Gastrocnemius medialis (tissue), 4 donors: ENCODE data around the gene GSTT2. TPM values are rescaled to one million over a fixed set of nuclear protein-coding genes. Genes with fewer than 3 reads are reported as not detected.
"Not testable (repeated sequence)": the region's sequence is repeated elsewhere in the genome, so short reads cannot be mapped to it uniquely, and the experiment has no call there.

ENCODE experiments used
- ATAC-seq, 2 donors: fragments of 150-250 bp; one replicate each; pipeline ENCODE4 v1.9.1; 2016
- DNase-seq, 2 donors: peaks; one replicate each; pipeline ENCODE4 v3.0.0-alpha.2; 2019
- H3K27ac ChIP-seq, 4 donors: fragments of 200-600 bp; sonication (generic); 1 replicate in 1 of 4; 2 replicates in 3 of 4; pipeline ENCODE4 v1.5.1; 2016 to 2018; ENCODE audit warnings: mild to moderate bottlenecking in 2 of 4, moderate library complexity in 1 of 4
- H3K27me3 ChIP-seq, 3 donors: fragments of 200-600 bp; sonication (generic) in 2 of 3; 1 replicate in 1 of 3; 2 replicates in 2 of 3; pipeline versions ENCODE4 v1.5.1 to v1.6.0; 2016 to 2019; ENCODE audit warnings: mild to moderate bottlenecking in 1 of 3, moderate library complexity in 1 of 3
- H3K36me3 ChIP-seq, 2 donors: fragments of 200-600 bp; sonication (generic) in 1 of 2; one replicate each; pipeline ENCODE4 v1.5.1; 2017 to 2018
- H3K4me1 ChIP-seq, 2 donors: fragments of 200-600 bp; sonication (generic) in 1 of 2; one replicate each; pipeline ENCODE4 v1.5.1; 2016 to 2017; ENCODE audit warnings: mild to moderate bottlenecking in 2 of 2
- H3K4me3 ChIP-seq, 4 donors: fragments of 200-600 bp; sonication (generic) in 3 of 4; 1 replicate in 1 of 4; 2 replicates in 3 of 4; pipeline ENCODE4 v1.5.1; 2016 to 2019; ENCODE audit warnings: mild to moderate bottlenecking in 2 of 4
- H3K9me3 ChIP-seq, 3 donors: fragments of 200-600 bp; sonication (generic) in 2 of 3; 1 replicate in 1 of 3; 2 replicates in 2 of 3; pipeline ENCODE4 v1.5.1; 2016 to 2019
- CTCF ChIP-seq, 5 experiments: fragments of 450-650 bp in 3 of 5; fragments of 200-600 bp in 2 of 5; sonication (generic) in 2 of 5; IDR thresholded peaks in 4 of 5; conservative IDR thresholded peaks in 1 of 5; 1 replicate in 4 of 5; 2 replicates in 1 of 5; pipeline ENCODE4 v1.5.1; 2016 to 2019; ENCODE audit warnings: antibody characterized with exemption in 5 of 5, mild to moderate bottlenecking in 3 of 5, moderate library complexity in 3 of 5
- POLR2A ChIP-seq, 2 donors: fragments of 450-650 bp; IDR thresholded peaks; one replicate each; pipeline ENCODE4 v1.6.1; 2017; ENCODE audit warnings: antibody characterized with exemption in 2 of 2, mild to moderate bottlenecking in 2 of 2, moderate library complexity in 2 of 2
- in situ Hi-C, 4 donors: fragments of 200-750 bp; cut with MboI; loops; one replicate each; pipeline versions ENCODE4 v1.15.0 to v1.8.0; 2017; ENCODE audit warnings: low sequenced_read_pairs in 4 of 4
- intact Hi-C: fragments of 100-400 bp; cut with DNase I; formaldehyde crosslinking; loops from one replicate; pipeline ENCODE4 v1.15.1; 2023; ENCODE audit warnings: low total_unique reads
- total RNA-seq, 4 donors: library from RNA; depleted of rRNA; stranded (reverse); fragments of >200 nt; gene quantifications; one replicate each; pipeline versions ENCODE4 v1.1.0 to v1.2.3, GENCODE V29; 2016

The GSTT2 gene
- 1 to 10 TPM in 1 of 4 donors, not detected in 3; 1.6 TPM for total RNA-seq

DNA sequence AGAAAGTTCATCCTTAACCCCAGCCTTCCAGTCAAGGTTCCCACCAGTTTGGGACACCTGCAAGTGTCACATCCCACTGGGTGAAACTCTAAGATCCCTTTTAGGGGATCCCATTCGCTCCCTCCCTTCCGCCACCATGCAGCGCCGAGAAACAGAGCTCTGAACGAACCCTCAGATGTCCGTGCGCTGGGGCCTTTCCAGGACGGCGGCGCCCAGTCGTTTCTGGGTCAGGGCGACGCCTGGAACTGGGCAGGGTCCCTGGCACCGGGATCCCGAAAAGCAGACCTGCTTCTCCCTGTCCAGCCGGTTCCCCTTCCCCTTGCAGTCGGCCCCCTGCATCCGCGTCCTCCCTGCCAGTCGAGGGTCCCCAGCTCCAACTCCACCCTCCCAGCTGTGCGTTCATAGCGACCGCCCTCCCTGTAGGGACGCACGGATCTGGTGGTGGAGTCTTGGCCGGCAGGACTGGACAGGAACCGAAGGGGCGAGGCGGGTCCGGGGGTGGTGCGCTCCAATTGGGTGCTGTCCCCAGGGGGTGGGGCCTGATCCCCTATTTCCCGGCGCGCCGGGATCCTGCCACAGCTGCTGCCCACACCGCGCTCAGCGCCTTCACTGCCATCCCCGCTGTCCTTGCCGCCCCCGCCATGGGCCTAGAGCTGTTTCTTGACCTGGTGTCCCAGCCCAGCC is at the start of gene GSTT2:
GSTT2 (plus strand) TSS at position 578 of the 684 bp plus-strand sequence.
- H3K4me3 ChIP-seq = peak within 1 kb of the TSS in 1 of 4 donors; percentile 32
- intact Hi-C loops, H3K4me1 ChIP-seq, H3K36me3 ChIP-seq, H3K27ac ChIP-seq, H3K9me3 ChIP-seq, H3K27me3 ChIP-seq, DNase-seq: not testable (repeated sequence)
- in situ Hi-C loops = loop anchor here in 1 of 4 donors (10.0 kb wide), 1 partner anchor 55 kb away; no protein-coding TSS in a partner anchor
- peak; percentile 69 to 76 for ATAC-seq

GRCh38 chr22:23938328-23939016 is 41.5 kb upstream of the GSTT2 start:
- TF ChIP-seq POLR2A (IDR thresholded peaks at IDR 0.05) (no peak), CTCF (IDR thresholded peaks at IDR 0.05 in 4 of 5, conservative IDR thresholded peaks at IDR 0.05 in 1 of 5) (no peak)
- Histone ChIP-seq H3K27ac (no peak overlapping the region), H3K4me3 (no peak overlapping the region), H3K36me3 (no peaks in the 10 kb centered on the region), H3K9me3 (no peaks in the 10 kb centered on the region), H3K27me3 (no peaks in the 10 kb centered on the region), H3K4me1 (no peaks in the 10 kb centered on the region)
- intact Hi-C loops = loop anchor here (5.0 kb wide), 1 partner anchor 69 kb away; the partner anchor contains the start of gene GSTT4
- ATAC-seq (no peak), DNase-seq (no peak)
- in situ Hi-C loops = loop anchor here in 1 of 4 donors (5.0 kb wide), 1 partner anchor 69 kb away; the partner anchor contains the start of gene GSTT4

- in situ Hi-C loops (loop anchor here in 1 of 4 donors (5.0 kb wide), 1 partner anchor 68 kb away; the partner anchor contains the start of gene GSTT4), intact Hi-C loops (loop anchor here (5.0 kb wide), 1 partner anchor 68 kb away; the partner anchor contains the start of gene GSTT4)
- Histone ChIP-seq H3K36me3 (no peaks in the 10 kb centered on the region), H3K4me3 (no peak overlapping the region), H3K4me1 (no peaks in the 10 kb centered on the region), H3K9me3 (no peaks in the 10 kb centered on the region), H3K27me3 (no peaks in the 10 kb centered on the region), H3K27ac (no peak overlapping the region)
- no peak for DNase-seq
- no peak for TF ChIP-seq POLR2A (IDR thresholded peaks at IDR 0.05)
- TF ChIP-seq CTCF (IDR thresholded peaks at IDR 0.05 in 4 of 5, conservative IDR thresholded peaks at IDR 0.05 in 1 of 5) = no peak
- ATAC-seq = no peak
These were observed 40.9 kb upstream of the GSTT2 start for GRCh38 chr22:23939017-23939357.

- H3K27me3 ChIP-seq, H3K4me3 ChIP-seq, H3K4me1 ChIP-seq, H3K9me3 ChIP-seq, in situ Hi-C loops, DNase-seq, H3K27ac ChIP-seq, intact Hi-C loops, ATAC-seq, H3K36me3 ChIP-seq: not testable (repeated sequence)
These were observed 39.8 kb upstream of the GSTT2 start for GRCh38 chr22:23940166-23940565.

DNA sequence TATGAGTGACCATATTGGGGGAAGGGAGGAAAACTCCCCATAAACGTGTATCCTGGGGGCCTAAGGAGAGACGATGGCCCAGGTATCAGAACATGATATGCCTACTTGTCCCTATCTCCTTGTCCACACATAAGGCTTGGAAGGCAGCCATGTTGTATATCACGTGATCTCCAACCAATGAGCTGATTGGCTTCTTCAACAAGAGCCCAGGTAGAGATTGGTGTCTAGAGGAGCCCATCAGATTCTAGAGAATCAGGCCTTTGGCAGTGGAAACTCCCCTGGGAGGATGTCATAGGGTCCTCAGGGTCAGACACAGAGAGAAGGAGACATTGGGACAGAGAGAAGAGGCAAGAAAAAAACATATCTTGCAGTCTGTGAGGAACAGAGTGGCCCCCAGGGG is 32.5 kb upstream of the GSTT2 start:
- DNase-seq, H3K4me1 ChIP-seq, H3K4me3 ChIP-seq, H3K9me3 ChIP-seq, in situ Hi-C loops, H3K27me3 ChIP-seq, H3K27ac ChIP-seq, ATAC-seq, H3K36me3 ChIP-seq: not testable (repeated sequence)
- intact Hi-C loops = loop anchor here (5.0 kb wide), 1 partner anchor 55 kb away; no protein-coding TSS in a partner anchor

GRCh38 chr22:23949764-23950163 is 30.2 kb upstream of the GSTT2 start:
- H3K9me3 ChIP-seq, H3K4me3 ChIP-seq, H3K4me1 ChIP-seq, H3K27ac ChIP-seq, ATAC-seq, DNase-seq, H3K36me3 ChIP-seq, H3K27me3 ChIP-seq, in situ Hi-C loops: not testable (repeated sequence)
- intact Hi-C loops = loop anchor here (5.0 kb wide), 1 partner anchor 53 kb away; no protein-coding TSS in a partner anchor

DNA sequence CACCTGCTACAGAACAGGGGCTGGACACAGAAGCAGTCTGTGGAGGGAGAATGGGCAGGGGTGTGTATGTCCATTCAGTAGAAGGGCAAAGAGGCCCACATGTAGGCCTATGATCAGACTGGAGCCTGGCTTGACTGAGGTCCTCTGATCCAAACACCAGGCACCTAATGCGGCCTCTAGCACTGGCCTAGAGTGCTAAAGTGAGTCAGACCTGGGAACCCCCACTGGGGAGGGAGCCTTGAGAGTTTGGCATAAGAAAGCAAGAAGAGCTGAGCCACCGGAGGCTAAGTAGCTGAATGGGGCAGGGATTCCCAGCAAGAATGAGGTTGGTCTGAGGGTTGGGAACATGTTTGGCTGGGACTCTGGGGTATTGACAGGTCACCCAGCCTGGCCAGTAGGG is 28.6 kb upstream of the GSTT2 start:
- DNase-seq, H3K4me1 ChIP-seq, H3K9me3 ChIP-seq, H3K27me3 ChIP-seq, H3K36me3 ChIP-seq, in situ Hi-C loops, intact Hi-C loops, H3K4me3 ChIP-seq, ATAC-seq, H3K27ac ChIP-seq: not testable (repeated sequence)

- H3K27ac ChIP-seq, H3K4me3 ChIP-seq, H3K9me3 ChIP-seq, DNase-seq, intact Hi-C loops, H3K4me1 ChIP-seq, H3K27me3 ChIP-seq, in situ Hi-C loops, H3K36me3 ChIP-seq, ATAC-seq: not testable (repeated sequence)
These were observed 27.0 kb upstream of the GSTT2 start for GRCh38 chr22:23952794-23953405.

GRCh38 chr22:23953485-23953884 is 26.4 kb upstream of the GSTT2 start:
- H3K27ac ChIP-seq, H3K4me1 ChIP-seq, ATAC-seq, H3K9me3 ChIP-seq, intact Hi-C loops, H3K36me3 ChIP-seq, in situ Hi-C loops, H3K27me3 ChIP-seq, DNase-seq, H3K4me3 ChIP-seq: not testable (repeated sequence)
